Neural crest cell (in vitro differentiated cells): Measurements from ENCODE around the gene LPAR5. TPM values are rescaled to one million over a fixed set of nuclear protein-coding genes. Genes with fewer than 3 reads are reported as not detected.

Experiments
- DNase-seq: peaks from one replicate; pipeline ENCODE4 v3.0.0; 2021; ENCODE audit warnings: low read depth, mixed read lengths, low spot score
- H3K27ac Mint-ChIP-seq: one replicate; pipeline ENCODE4 v1.8.0; 2021; ENCODE audit warnings: mild to moderate bottlenecking, mixed read lengths; ENCODE audit not compliant: unreplicated experiment
- H3K27me3 Mint-ChIP-seq: 2 replicates; pipeline ENCODE4 v1.8.0; 2021; ENCODE audit warnings: low read depth, mild to moderate bottlenecking, mixed read lengths
- H3K36me3 Mint-ChIP-seq: 2 replicates; pipeline ENCODE4 v1.8.0; 2021; ENCODE audit warnings: low read depth, mild to moderate bottlenecking, mixed read lengths
- H3K4me1 Mint-ChIP-seq: 2 replicates; pipeline ENCODE4 v1.8.0; 2021; ENCODE audit warnings: mixed read lengths
- H3K4me3 Mint-ChIP-seq: one replicate; pipeline ENCODE4 v1.8.0; 2021; ENCODE audit warnings: mild to moderate bottlenecking, mixed read lengths
- H3K9me3 Mint-ChIP-seq: 2 replicates; pipeline ENCODE4 v1.8.0; 2021; ENCODE audit warnings: mixed read lengths
- total RNA-seq: library from RNA; stranded (reverse); gene quantifications from 2 replicates; pipeline ENCODE4 v1.2.1, GENCODE V29; 2021
- TF ChIP-seq, protein P1 (sequence below): fragments of 200-600 bp; sonication (generic); conservative IDR thresholded peaks from 2 replicates; pipeline ENCODE4 v1.5.0; 2021; ENCODE audit warnings: antibody characterized with exemption, mild to moderate bottlenecking

LPAR5 gene
- total RNA-seq, 1 donor from 2014 or later = not detected

GRCh38 chr12:6639151-6639801 is 3.5 kb upstream of the LPAR5 start:
- no peak for DNase-seq
- no peaks in the 10 kb centered on the region for H3K9me3 Mint-ChIP-seq
- TF ChIP-seq, protein P1, sequence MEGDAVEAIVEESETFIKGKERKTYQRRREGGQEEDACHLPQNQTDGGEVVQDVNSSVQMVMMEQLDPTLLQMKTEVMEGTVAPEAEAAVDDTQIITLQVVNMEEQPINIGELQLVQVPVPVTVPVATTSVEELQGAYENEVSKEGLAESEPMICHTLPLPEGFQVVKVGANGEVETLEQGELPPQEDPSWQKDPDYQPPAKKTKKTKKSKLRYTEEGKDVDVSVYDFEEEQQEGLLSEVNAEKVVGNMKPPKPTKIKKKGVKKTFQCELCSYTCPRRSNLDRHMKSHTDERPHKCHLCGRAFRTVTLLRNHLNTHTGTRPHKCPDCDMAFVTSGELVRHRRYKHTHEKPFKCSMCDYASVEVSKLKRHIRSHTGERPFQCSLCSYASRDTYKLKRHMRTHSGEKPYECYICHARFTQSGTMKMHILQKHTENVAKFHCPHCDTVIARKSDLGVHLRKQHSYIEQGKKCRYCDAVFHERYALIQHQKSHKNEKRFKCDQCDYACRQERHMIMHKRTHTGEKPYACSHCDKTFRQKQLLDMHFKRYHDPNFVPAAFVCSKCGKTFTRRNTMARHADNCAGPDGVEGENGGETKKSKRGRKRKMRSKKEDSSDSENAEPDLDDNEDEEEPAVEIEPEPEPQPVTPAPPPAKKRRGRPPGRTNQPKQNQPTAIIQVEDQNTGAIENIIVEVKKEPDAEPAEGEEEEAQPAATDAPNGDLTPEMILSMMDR = no peak
- no peak overlapping the region for H3K27ac Mint-ChIP-seq
- H3K36me3 Mint-ChIP-seq = peaks cover 4% of the 10 kb centered on the region
- no peak overlapping the region for H3K4me3 Mint-ChIP-seq
- peaks cover 20% of the 10 kb centered on the region for H3K27me3 Mint-ChIP-seq
- peaks cover under 1% of the 10 kb centered on the region for H3K4me1 Mint-ChIP-seq

GRCh38 chr12:6638305-6638704 is 2.5 kb upstream of the LPAR5 start:
- Mint-ChIP-seq H3K9me3 (no peaks in the 10 kb centered on the region), H3K27ac (peak overlapping the region; percentile 50), H3K4me1 (no peaks in the 10 kb centered on the region), H3K27me3 (peaks cover 19% of the 10 kb centered on the region), H3K4me3 (no peak overlapping the region), H3K36me3 (no peaks in the 10 kb centered on the region)
- no peak for DNase-seq
- TF ChIP-seq, protein P1 = no peak

DNA sequence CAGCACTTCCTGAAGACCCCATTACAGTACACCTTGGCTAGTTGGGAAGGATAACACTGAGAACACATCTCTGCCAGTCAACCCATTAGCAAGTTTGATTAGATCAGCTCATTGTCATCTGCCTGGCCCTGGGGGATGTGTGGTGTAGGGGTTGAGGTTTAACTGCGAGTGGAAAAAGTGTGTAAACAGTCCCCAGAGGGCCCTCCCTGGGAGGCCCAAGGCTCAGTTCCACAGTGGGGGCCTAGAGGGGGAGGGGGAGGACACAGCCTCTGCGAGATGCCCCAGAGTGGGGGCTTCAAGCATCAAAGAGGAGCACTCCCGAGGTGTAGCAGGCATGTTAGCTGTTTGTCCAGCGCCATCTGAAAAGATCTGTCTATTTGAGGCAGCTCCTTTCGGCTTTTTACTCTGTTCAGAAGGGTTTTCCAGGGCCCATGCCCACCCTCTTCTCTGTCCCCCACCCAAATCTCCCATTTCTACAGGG is 344 bp downstream of the LPAR5 start:
- TF ChIP-seq, protein P1 = no peak
- H3K9me3 Mint-ChIP-seq = no peaks in the 10 kb centered on the region
- DNase-seq = no peak
- no peak overlapping the region for H3K4me3 Mint-ChIP-seq
- no peak overlapping the region for H3K27ac Mint-ChIP-seq
- no peaks in the 10 kb centered on the region for H3K27me3 Mint-ChIP-seq
- H3K4me1 Mint-ChIP-seq = peaks cover 23% of the 10 kb centered on the region
- H3K36me3 Mint-ChIP-seq = no peaks in the 10 kb centered on the region

GRCh38 chr12:6632026-6632983 is 3.5 kb downstream of the LPAR5 start:
- Mint-ChIP-seq H3K36me3 (no peaks in the 10 kb centered on the region), H3K27ac (peak overlapping the region; percentile 95), H3K27me3 (no peaks in the 10 kb centered on the region), H3K9me3 (no peaks in the 10 kb centered on the region), H3K4me1 (peaks cover 23% of the 10 kb centered on the region), H3K4me3 (no peak overlapping the region)
- DNase-seq = no peak
- TF ChIP-seq, protein P1 = no peak

DNA sequence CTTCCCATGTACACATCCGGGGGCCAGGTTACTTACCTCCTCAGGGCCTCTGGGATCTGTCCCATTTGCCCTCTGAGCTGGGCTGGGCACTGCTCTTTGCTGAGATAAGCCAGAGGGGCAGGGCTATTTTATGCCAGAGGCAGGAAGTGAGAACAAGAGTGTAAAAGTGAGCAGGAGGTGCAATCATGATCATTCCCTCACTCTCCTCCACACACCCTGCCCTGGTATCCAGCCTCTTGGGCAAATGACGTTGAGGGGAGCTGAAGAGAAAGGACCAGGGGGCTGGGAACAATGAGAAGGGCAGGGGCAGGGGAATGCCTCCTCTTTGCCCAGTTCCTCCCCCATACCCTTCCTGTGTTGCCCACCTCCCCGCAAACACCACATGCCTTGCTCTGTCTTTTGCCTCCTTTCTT is 4.2 kb downstream of the LPAR5 start:
- DNase-seq = no peak
- TF ChIP-seq, protein P1 = no peak
- no peaks in the 10 kb centered on the region for H3K9me3 Mint-ChIP-seq
- H3K4me1 Mint-ChIP-seq = peaks cover 23% of the 10 kb centered on the region
- H3K27me3 Mint-ChIP-seq = no peaks in the 10 kb centered on the region
- no peak overlapping the region for H3K4me3 Mint-ChIP-seq
- no peaks in the 10 kb centered on the region for H3K36me3 Mint-ChIP-seq
- peak overlapping the region; percentile 95 for H3K27ac Mint-ChIP-seq
